Measurements from ENCODE around the gene MEIOSIN. TPM values are rescaled to one million over a fixed set of nuclear protein-coding genes. Genes with fewer than 3 reads are reported as not detected.

The MEIOSIN gene
- polyA plus RNA-seq, 1 of the 3 experiments (the other 2 are of a cell fraction) = 0.03 TPM

DNA sequence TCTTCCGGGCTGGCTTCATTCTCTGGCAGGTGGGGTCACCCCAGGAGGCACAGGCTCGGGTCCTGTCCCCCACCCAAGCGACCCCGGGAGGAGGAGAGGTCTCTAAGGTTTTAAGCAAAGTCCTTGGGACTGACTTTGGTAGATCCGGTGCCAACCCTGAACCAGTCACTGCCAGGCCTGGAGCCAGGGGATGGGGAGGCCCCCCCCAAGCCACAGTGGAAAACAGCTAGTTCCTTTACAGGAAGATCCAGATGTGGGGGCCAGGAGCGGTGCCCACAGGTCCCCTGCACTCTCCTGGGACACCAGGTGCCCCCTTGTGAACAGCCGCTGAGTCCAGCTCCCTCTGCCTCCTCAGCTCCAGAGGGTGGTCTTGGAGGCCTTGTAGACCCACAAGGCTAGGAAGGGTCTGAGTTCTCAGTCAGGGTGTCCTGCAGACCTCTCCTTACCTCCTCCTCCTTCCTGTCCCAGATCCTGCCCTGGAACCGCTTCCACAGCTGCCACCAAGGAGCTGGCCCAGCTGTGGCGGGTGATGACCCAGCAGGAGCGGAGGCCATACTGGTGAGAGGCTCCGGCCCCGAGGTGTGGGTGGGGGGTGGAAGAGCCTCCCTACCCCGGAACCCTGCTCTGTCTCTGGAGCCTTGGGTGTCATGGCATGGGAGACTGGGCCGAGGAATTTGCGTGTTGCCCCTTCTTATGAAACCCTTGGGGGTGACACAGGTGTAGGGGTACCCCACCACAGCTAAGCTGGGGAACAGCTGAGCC lies 29.8 kb downstream of the MEIOSIN start (continued):
- TF ChIP-seq, protein P1, sequence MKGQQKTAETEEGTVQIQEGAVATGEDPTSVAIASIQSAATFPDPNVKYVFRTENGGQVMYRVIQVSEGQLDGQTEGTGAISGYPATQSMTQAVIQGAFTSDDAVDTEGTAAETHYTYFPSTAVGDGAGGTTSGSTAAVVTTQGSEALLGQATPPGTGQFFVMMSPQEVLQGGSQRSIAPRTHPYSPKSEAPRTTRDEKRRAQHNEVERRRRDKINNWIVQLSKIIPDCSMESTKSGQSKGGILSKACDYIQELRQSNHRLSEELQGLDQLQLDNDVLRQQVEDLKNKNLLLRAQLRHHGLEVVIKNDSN (IDR thresholded peaks at IDR 0.05; ENCODE audit: borderline replicate concordance, low read depth) = no peak
- no peak for TF ChIP-seq MEF2A (IDR thresholded peaks at IDR 0.05; ENCODE audit: borderline replicate concordance, low read depth)
- no peak for TF ChIP-seq SMC3 (IDR thresholded peaks at IDR 0.05; ENCODE audit: low read depth, low read length)
- TF ChIP-seq RAD21 (IDR thresholded peaks at IDR 0.05; ENCODE audit: low read length) = no peak
- TF ChIP-seq RCOR1 (IDR thresholded peaks at IDR 0.05; ENCODE audit: low read length) = no peak
- TF ChIP-seq NFIC (IDR thresholded peaks at IDR 0.05; ENCODE audit: borderline replicate concordance) = no peak
- TF ChIP-seq, protein P2, sequence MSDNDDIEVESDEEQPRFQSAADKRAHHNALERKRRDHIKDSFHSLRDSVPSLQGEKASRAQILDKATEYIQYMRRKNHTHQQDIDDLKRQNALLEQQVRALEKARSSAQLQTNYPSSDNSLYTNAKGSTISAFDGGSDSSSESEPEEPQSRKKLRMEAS (IDR thresholded peaks at IDR 0.05; ENCODE audit: low read depth) = no peak

DNA sequence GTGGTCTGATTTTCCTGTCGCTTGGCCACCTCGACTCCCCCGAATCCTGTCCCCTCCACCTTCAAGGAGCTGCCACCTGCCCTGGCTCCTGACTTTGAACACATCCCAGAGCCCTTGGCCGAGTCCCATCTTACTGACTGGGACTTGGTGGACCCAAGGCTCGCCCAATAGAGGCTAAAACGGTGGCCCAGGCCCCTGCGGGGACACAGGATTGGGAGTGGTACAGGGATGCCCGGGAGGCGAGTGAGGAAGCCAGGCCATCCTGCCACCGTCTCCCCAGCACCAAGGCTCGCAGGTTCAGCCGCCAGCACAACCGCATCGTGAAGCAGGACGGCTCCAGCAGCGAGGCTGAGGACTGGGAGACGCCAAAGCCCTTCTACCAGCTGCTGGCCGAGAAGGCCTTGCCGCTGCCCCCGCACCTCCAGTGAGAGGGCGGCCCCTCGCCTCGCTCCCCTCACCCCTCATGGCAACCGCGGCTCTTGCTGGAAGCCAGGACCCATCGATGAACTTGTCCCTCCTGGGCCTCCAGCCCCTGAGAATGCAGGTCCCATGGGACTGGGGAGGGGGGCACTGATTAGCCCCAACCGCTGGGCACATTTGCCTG lies 30.6 kb downstream of the MEIOSIN start:
- no peaks in the 10 kb centered on the region for H3K9me2 ChIP-seq
- CTCF ChIA-PET = interaction anchor here (0.5 to 1.5 kb wide), 3 partner anchors 35 to 278 kb away, joined by 3 read pairs; no protein-coding TSS in a partner anchor

DNA sequence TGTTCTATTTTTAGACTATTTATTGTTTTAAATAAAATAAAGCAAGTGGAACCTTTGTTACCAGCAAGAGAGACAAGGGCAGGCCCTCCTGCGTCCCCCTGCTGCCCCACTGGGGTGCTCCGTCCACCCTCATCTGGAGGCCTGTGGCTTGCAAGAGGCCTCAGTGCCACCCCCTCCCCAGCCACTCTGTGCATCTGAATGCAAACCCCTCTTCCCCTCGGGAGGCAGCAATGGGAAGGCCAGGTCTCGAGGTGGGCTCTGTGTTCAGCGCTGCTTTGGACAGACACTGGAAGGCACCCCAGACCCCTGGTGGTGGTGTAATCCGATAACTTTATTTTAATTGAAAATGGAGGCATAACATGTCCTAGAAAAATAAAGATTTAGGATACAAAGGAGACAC lies 31.2 kb downstream of the MEIOSIN start:
- ChIA-PET CTCF (interaction anchor here (1.4 kb wide), 1 partner anchor 35 kb away, joined by 3 read pairs; no protein-coding TSS in a partner anchor), POLR2A (no interaction called here)
- no peak overlapping the region for H2AFZ ChIP-seq (ENCODE audit: low read depth)
- H3K27me3 ChIP-seq (ENCODE audit: insufficient read depth) = no peaks in the 10 kb centered on the region
- H3K27ac ChIP-seq (ENCODE audit: low read depth in 2 of 2, low read length in 1 of 2) = no peak overlapping the region
- no peak overlapping the region for H3K9ac ChIP-seq
- H3F3A ChIP-seq (replicated peaks; ENCODE audit: insufficient read depth) = peaks cover 3% of the 10 kb centered on the region
- no peaks in the 10 kb centered on the region for H3K9me3 ChIP-seq
- WGBS (ENCODE audit: low lambda C conversion rate) = 88% methylated on average over 5 of the region's 6 CpGs
- DNase-seq = peak; percentile 36
- TF ChIP-seq, protein P2 (IDR thresholded peaks at IDR 0.05; ENCODE audit: low read depth) = no peak
- TF ChIP-seq MXI1 (IDR thresholded peaks at IDR 0.05; ENCODE audit: low read depth, low read length) (no peak), GATA2 (CRISPR knock-in tag; IDR thresholded peaks at IDR 0.05) (no peak), NFIC (IDR thresholded peaks at IDR 0.05; ENCODE audit: borderline replicate concordance) (no peak), ELF1 (IDR thresholded peaks at IDR 0.05) (no peak), EZH2phosphoT487 (IDR thresholded peaks at IDR 0.05; ENCODE audit: borderline replicate concordance, low read depth) (no peak), FOSL2 (IDR thresholded peaks at IDR 0.05; ENCODE audit: borderline replicate concordance, low read depth) (no peak), FOXJ3 (CRISPR knock-in tag; IDR thresholded peaks at IDR 0.05) (no peak), CHD2 (IDR thresholded peaks at IDR 0.05; ENCODE audit: low read length, partially characterized antibody) (no peak), RFX5 (IDR thresholded peaks at IDR 0.05; ENCODE audit: low read length) (no peak), POLR2AphosphoS5 (IDR thresholded peaks at IDR 0.05; ENCODE audit: low read depth, low read length) (no peak)
- TF ChIP-seq, protein P3, sequence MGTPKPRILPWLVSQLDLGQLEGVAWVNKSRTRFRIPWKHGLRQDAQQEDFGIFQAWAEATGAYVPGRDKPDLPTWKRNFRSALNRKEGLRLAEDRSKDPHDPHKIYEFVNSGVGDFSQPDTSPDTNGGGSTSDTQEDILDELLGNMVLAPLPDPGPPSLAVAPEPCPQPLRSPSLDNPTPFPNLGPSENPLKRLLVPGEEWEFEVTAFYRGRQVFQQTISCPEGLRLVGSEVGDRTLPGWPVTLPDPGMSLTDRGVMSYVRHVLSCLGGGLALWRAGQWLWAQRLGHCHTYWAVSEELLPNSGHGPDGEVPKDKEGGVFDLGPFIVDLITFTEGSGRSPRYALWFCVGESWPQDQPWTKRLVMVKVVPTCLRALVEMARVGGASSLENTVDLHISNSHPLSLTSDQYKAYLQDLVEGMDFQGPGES (IDR thresholded peaks at IDR 0.05; ENCODE audit: low read depth, low read length) = no peak
- TF ChIP-seq, protein P4, sequence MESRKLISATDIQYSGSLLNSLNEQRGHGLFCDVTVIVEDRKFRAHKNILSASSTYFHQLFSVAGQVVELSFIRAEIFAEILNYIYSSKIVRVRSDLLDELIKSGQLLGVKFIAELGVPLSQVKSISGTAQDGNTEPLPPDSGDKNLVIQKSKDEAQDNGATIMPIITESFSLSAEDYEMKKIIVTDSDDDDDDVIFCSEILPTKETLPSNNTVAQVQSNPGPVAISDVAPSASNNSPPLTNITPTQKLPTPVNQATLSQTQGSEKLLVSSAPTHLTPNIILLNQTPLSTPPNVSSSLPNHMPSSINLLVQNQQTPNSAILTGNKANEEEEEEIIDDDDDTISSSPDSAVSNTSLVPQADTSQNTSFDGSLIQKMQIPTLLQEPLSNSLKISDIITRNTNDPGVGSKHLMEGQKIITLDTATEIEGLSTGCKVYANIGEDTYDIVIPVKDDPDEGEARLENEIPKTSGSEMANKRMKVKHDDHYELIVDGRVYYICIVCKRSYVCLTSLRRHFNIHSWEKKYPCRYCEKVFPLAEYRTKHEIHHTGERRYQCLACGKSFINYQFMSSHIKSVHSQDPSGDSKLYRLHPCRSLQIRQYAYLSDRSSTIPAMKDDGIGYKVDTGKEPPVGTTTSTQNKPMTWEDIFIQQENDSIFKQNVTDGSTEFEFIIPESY (IDR thresholded peaks at IDR 0.05; ENCODE audit: borderline replicate concordance, low read depth) = no peak
- peaks cover 0 to 17% of the 10 kb centered on the region in 2 experiments; a peak in 1 of 4 replicates for H3K4me1 ChIP-seq (ENCODE audit: control insufficient read depth in 1 of 2, insufficient read depth in 2 of 2, low read depth in 1 of 2, low read length in 1 of 2)
- H3K79me2 ChIP-seq (ENCODE audit: insufficient read depth) = no peaks in the 10 kb centered on the region
- no peak overlapping the region for H3K4me3 ChIP-seq (ENCODE audit: low read depth in 2 of 2, low read length in 1 of 2)
- no peaks in the 10 kb centered on the region for H3K9me2 ChIP-seq
- no peaks in the 10 kb centered on the region for H3K36me3 ChIP-seq (replicated peaks in 1 of 2; ENCODE audit: control insufficient read depth in 1 of 2, insufficient read depth in 2 of 2, low read length in 1 of 2)
- no peaks in the 10 kb centered on the region for H4K20me1 ChIP-seq (ENCODE audit: insufficient read depth)
- H3K4me2 ChIP-seq = no peak overlapping the region

More for the DNA sequence above, 30.6 kb downstream of the MEIOSIN start:
- Histone ChIP-seq H3K27ac (ENCODE audit: low read depth in 2 of 2, low read length in 1 of 2) (no peak overlapping the region), H3K4me3 (ENCODE audit: low read depth in 2 of 2, low read length in 1 of 2) (no peak overlapping the region), H3K4me1 (ENCODE audit: control insufficient read depth in 1 of 2, insufficient read depth in 2 of 2, low read depth in 1 of 2, low read length in 1 of 2) (peaks cover 0 to 17% of the 10 kb centered on the region in 2 experiments; a peak in 1 of 4 replicates), H4K20me1 (ENCODE audit: insufficient read depth) (no peaks in the 10 kb centered on the region), H3K27me3 (ENCODE audit: insufficient read depth) (no peaks in the 10 kb centered on the region), H2AFZ (ENCODE audit: low read depth) (no peak overlapping the region), H3F3A (replicated peaks; ENCODE audit: insufficient read depth) (peaks cover under 1% of the 10 kb centered on the region), H3K36me3 (replicated peaks in 1 of 2; ENCODE audit: control insufficient read depth in 1 of 2, insufficient read depth in 2 of 2, low read length in 1 of 2) (no peaks in the 10 kb centered on the region), H3K79me2 (ENCODE audit: insufficient read depth) (no peaks in the 10 kb centered on the region), H3K9ac (no peak overlapping the region), H3K9me3 (no peaks in the 10 kb centered on the region), H3K4me2 (no peak overlapping the region)
- DNase-seq = peak; percentile 25
- TF ChIP-seq RFX5 (IDR thresholded peaks at IDR 0.05; ENCODE audit: low read length) (no peak), SIN3A (IDR thresholded peaks at IDR 0.05; ENCODE audit: borderline replicate concordance, low read depth, low read length) (no peak)
- WGBS (ENCODE audit: low lambda C conversion rate) = 83% methylated on average over 18 of the region's 27 CpGs
- POLR2A ChIA-PET = no interaction called here

All from SK-N-SH (cell line).